Measurements from ENCODE around the gene KRTAP10-4. TPM values are rescaled to one million over a fixed set of nuclear protein-coding genes. Genes with fewer than 3 reads are reported as not detected.

The KRTAP10-4 gene
- total and polyA plus RNA-seq, 2 experiments from 2014 or later: not detected

- no peak overlapping the region for H3K4me2 ChIP-seq
- H3K4me1 ChIP-seq (ENCODE audit: insufficient read depth): no peaks in the 10 kb centered on the region
- H3F3A ChIP-seq (replicated peaks; ENCODE audit: low read depth): no peaks in the 10 kb centered on the region
- Mint-ChIP-seq H3K4me1 (peaks cover 9% of the 10 kb centered on the region), H3K4me3 (no peak overlapping the region), H3K27ac (no peak overlapping the region), H3K36me3 (ENCODE audit: low read depth) (peaks cover 3% of the 10 kb centered on the region; the same call in 2 of the 3 replicates), H3K9me3 (peaks cover 30% of the 10 kb centered on the region), H3K27me3 (ENCODE audit: insufficient read depth, low read depth, poor library complexity) (peaks cover 11% of the 10 kb centered on the region)
- H3K36me3 ChIP-seq (ENCODE audit: insufficient read depth): no peaks in the 10 kb centered on the region
- no peak overlapping the region for H3K4me3 ChIP-seq
- no peaks in the 10 kb centered on the region for H3K79me2 ChIP-seq (replicated peaks; ENCODE audit: insufficient read depth)
- H3K27ac ChIP-seq (ENCODE audit: low read depth): no peak overlapping the region
- no peaks in the 10 kb centered on the region for H4K20me1 ChIP-seq (replicated peaks; ENCODE audit: insufficient read depth)
- TF ChIP-seq CREB1 (CRISPR knock-in tag; IDR thresholded peaks at IDR 0.05; ENCODE audit: low read depth) (no peak), POLR2AphosphoS5 (IDR thresholded peaks at IDR 0.05; ENCODE audit: low read depth) (no peak), ZNF114 (CRISPR knock-in tag; IDR thresholded peaks at IDR 0.05) (no peak), NANOG (IDR thresholded peaks at IDR 0.05; ENCODE audit: borderline replicate concordance) (no peak), EZH2phosphoT487 (IDR thresholded peaks at IDR 0.05; ENCODE audit: unreplicated experiment) (no peak), ZNF331 (CRISPR knock-in tag; IDR thresholded peaks at IDR 0.05; ENCODE audit: low read depth) (no peak), JUNB (IDR thresholded peaks at IDR 0.05; ENCODE audit: unreplicated experiment) (no peak), STAT1 (IDR thresholded peaks at IDR 0.05; ENCODE audit: unreplicated experiment) (no peak), ETS1 (IDR thresholded peaks at IDR 0.05) (no peak), EZH2 (IDR thresholded peaks at IDR 0.05; ENCODE audit: low read depth, unreplicated experiment) (no peak), ZNF462 (CRISPR knock-in tag; IDR thresholded peaks at IDR 0.05) (no peak), REST (IDR thresholded peaks at IDR 0.05; ENCODE audit: unreplicated experiment) (no peak), CTCF (conservative IDR thresholded peaks at IDR 0.05; ENCODE audit: low read depth in 2 of 2) (no peak)
- H3K27me3 ChIP-seq (ENCODE audit: insufficient read depth): no peaks in the 10 kb centered on the region
- DNase-seq (ENCODE audit: low spot score): no peak
- H2AFZ ChIP-seq: no peak overlapping the region
- ATAC-seq: no peak
- H3K9me2 ChIP-seq (ENCODE audit: insufficient read depth): no peaks in the 10 kb centered on the region
Measured at GRCh38 chr21:44579056-44579832, 5.7 kb downstream of the KRTAP10-4 start.

Data from GM23338 (cell line).